Stimulated activated CD4-positive, alpha-beta T cell treated with anti-CD3 and anti-CD28 coated beads, Interleukin-4, amount 100 ng/mL, for 24 hours (primary cell): ENCODE data around the gene SHANK2.

Source experiments
- DNase-seq: peaks from one replicate; pipeline ENCODE4 v3.0.0-alpha.2; 2020

Gene SHANK2

GRCh38 chr11:71252269-71252769, at the start of gene SHANK2:
TSS of gene SHANK2 (minus strand) at chr11:71252577. CDS start at chr11:71147326, 105,251 bp downstream.
- DNase-seq = no peak

GRCh38 chr11:71301858-71302533, 49.6 kb upstream of the SHANK2 start:
- no peak for DNase-seq

DNA sequence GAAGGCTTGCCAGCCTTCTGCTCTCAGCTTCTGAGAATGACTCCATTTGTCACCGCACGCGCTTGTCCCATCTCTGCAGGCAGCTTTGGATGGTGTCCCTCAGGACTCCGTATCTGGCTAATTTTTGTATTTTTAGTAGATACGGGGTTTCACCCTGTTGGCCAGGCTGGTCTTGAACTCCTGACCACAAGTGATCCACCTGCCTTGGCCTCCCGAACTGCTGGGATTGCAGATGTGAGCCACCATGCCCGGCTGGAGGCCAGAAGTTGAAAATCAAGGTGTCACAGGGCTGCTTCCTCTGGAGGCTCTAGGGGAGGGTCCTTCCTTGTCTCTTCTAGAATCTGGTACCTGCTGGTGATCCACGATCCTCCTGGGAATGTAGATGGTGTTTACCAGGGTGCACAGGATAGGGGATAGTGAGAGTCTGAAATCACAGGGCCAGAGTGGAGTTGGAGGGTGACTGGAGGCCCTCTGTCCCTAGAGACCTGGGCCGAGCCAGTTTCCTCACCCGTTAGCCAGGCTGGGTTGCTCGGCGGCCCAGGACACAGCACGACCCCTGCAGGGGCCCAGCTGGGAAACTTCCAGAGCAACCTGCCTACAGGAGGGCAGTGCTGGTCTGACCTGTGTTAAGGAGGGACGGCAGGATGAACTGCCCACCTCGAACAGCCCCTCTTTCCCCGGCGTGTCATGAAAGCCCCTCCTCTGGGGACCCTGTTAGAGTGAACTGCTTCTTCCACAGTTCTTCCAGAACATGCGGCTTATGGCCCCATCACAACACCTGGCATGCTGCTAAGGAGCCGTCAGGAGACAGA, 48.9 kb upstream of the SHANK2 start:
- no peak for DNase-seq

DNA sequence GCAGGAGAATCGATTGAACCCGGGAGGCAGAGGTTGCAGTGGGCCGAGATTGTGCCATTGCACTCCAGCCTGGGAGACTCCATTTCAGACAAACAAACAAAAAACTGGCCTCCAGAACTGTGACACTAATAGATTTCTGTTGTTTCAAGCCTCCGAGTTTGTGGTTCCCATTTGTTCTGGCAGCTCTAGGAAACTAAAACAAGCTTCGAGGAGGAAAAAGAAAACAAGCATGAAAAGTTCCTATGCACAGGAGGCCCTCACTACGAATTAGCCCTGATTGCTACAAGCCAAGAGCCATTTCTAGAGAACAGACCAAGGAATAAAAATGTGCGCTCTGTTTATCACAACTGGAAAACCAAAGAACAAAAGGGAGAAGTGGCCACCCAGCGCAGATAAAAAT, 47.8 kb upstream of the SHANK2 start:
- DNase-seq = no peak

GRCh38 chr11:71298761-71299181, 46.4 kb upstream of the SHANK2 start:
- no peak for DNase-seq

- no peak for DNase-seq
Observed at GRCh38 chr11:71298016-71298550, 45.7 kb upstream of the SHANK2 start.

GRCh38 chr11:71294846-71295600, 42.6 kb upstream of the SHANK2 start:
- no peak for DNase-seq

- no peak for DNase-seq
Observed at GRCh38 chr11:71293961-71294782, 41.8 kb upstream of the SHANK2 start.

DNA sequence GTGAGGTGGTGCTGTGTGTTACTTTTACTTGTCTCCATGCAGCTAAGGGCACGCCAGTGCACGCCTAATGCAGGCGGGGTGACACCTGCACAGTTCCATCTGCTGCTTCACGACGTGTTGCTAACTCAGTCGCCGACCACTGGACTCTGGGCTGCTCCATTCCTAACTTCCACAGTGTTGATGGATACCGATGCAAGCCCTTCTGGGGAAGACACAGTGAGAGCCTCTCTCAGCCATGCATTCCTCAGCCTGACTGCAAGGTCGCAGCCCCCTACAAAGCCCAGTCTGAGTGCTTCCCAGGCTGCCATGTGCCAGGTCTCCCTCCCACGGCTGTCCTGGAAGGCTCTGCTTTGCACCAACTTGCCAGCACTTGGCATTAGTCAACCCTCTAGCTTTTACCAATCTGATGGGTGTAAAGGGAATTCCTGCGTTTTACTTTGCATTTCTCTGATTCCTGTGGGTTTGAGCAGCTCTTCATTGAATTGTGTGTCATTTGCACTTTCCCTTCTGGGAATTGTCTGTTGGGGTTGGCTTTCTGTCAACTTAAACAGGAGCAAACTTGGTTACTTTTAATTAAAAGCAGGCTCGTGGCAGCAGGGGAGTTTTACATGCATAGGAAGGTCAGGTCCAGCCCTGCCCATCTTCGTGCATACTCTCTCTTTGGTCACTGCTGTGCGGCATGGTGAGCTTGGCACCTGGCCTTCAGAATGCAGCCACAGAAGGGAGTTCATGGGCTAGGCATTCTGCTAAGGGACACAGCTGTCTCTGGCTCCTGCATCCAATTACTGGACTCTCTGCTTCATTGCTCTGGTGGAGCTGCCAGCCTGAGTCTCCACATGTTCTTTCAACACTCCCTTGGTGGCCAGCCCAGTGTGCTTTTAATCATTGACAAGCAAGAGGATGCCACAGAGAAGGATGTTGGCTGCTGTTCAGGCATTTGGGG, 34.6 kb upstream of the SHANK2 start:
- no peak for DNase-seq

DNA sequence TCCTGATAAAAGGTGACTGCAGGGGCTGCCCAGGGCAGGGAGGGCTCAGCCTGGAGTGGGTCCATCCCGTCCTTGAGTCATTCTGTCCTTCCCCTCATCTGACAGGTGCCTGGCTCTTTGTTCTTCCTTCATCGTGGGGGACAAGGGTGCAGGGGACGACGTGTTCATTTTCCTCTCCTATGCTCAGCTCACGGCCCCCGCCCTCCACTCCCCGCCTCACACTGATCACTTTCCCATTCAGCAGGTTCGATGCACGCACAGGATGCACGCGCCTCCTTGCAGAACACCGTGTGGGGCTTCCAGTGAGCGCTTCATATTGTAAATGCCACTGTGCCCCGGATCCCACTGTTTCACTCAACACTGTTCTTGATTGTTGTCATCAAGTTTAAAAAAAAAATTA, 32.7 kb upstream of the SHANK2 start:
- DNase-seq = no peak

DNA sequence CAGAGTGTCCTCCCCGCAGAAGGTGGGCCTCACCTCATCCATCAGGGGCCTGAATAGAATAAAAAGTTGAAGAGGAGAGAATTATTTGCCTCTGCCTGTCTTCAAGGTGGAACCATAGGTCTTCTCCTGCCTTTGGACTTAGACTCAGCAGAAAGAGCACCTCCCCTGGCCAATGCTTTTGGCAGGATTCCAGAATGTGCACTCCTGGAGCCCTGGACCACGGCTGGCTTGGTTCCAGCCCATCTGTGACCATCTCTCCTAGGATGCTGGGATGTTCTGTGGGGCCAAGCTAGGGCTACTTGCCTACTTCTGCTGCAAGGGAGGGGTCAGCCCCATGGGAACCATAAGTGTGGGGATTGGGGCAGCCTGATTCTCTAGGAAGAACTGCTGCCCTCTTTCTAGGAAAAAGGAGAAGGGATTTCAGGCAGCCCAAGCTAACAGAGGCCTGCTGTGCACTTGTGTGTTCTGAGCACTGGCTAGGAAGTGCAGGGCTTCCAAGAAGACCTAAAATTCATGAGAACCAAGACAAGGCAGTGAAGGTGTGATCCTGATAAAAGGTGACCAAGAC, 32.2 kb upstream of the SHANK2 start:
- DNase-seq = no peak

GRCh38 chr11:71283971-71284441, 31.6 kb upstream of the SHANK2 start:
- no peak for DNase-seq

GRCh38 chr11:71282581-71283351, 30.4 kb upstream of the SHANK2 start:
- DNase-seq = no peak

- no peak for DNase-seq
Observed at GRCh38 chr11:71281831-71282230, 29.5 kb upstream of the SHANK2 start.

DNA sequence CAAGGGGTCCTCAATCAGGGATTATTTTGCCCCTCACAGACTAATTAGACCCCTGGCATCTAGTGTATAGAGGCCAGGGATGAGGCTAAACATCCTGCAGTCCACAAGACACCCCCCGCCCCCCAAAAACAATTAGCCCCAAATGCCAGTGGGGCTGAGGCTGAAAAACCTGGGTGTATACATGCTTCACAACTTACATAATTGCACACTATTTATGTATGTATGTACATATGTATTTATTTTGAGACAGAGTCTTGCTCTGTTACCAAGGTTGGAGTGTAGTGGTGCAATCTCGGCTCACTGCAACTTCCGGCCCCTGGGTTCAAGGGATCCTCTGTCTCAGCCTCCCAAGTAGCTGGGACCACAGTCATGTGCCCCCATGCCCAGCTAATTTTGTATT, 28.8 kb upstream of the SHANK2 start:
- DNase-seq = no peak

- no peak for DNase-seq
Observed at GRCh38 chr11:71279916-71280645, 27.7 kb upstream of the SHANK2 start.

DNA sequence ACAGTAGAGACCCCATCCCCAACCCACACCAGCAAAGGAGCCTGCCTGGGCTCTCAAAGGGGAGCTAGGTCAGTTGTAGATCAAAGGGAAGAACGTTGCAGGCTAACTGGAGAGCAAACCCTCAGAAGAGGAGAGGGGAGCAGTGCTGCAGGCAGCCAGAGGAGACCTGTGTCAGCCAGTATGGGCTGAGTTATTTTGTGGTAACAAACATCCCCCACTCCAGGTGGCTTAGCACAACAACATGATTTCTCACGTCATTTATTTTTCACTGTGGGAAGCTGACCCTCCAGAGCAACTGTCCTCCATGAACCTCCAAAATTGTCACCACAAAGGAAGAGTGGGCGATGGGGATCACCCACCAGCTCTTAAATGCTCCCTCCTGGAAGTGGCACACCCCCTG, 19.8 kb upstream of the SHANK2 start:
- no peak for DNase-seq

DNA sequence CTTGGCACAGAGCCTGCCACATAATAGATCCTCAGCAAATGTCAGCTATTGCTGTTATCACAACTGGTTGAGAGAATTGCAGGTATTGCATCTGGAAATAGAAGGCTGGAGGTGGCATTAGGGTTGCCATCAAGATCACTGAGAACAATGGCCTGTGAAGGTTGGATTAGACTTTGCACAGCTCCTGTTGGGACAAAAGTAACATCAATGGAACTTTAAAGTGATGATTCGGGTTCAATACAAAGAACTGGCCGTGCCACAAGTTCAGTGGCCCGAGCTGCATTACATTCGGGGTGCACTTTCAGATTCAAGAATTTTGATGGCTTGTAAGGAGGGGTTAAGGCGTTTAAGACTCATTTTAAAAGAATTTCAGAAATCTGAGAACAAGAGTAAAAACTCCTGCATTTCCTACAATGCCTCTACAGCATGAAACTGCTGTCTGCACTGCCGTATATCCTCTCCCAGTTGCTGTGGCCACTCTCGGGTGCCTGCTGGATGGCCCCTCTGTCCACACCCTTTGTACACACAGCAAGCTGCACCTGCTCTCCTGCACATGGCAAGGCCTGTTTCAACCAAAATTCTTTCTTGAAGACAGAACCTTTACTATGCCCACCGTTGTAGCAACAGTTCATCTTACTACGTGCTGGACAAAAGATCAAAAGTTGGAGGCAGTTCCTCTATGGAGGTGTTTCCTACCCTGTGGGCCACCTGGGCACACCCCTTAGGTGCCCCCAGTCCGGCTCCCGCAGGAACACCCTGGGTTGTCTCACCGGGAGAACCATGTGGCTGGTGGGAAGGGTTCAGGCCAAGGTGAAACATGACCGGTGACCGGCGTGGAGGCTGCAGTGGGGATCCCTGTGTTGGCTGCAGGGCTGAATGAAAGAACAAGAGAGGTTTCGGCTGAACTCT, 17.5 kb upstream of the SHANK2 start:
- no peak for DNase-seq
